Astrocyte of the spinal cord (primary cell): Measurements from ENCODE around the gene SAMM50.

Experiments
- DNase-seq: peaks from one replicate; pipeline ENCODE4 v3.0.0; 2011; ENCODE audit warnings: low read depth, low spot score
- H3K4me3 ChIP-seq: 2 replicates; pipeline ENCODE4 v1.5.1; 2011; ENCODE audit warnings: low read depth, mild to moderate bottlenecking, low read length, moderate library complexity
- CTCF ChIP-seq: IDR thresholded peaks from 2 replicates; pipeline ENCODE4 v1.5.1; 2012; ENCODE audit warnings: low read depth, mild to moderate bottlenecking, low read length, inconsistent platforms
- in situ Hi-C: cut with HindIII; loops from 2 replicates; pipeline ENCODE4 v1.10.0; 2017; ENCODE audit warnings: low sequenced_read_pairs

SAMM50 gene

GRCh38 chr22:44039566-44040171 lies 84.4 kb downstream of the SAMM50 start:
- H3K4me3 ChIP-seq = no peak overlapping the region
- in situ Hi-C loops = no loop called here
- TF ChIP-seq CTCF = no peak
- no peak for DNase-seq

GRCh38 chr22:44042249-44043218 lies 87.3 kb downstream of the SAMM50 start:
- no peak overlapping the region for H3K4me3 ChIP-seq
- TF ChIP-seq CTCF = no peak
- peak; percentile 33 for DNase-seq
- in situ Hi-C loops = no loop called here

- H3K4me3 ChIP-seq = no peak overlapping the region
- TF ChIP-seq CTCF = no peak
- DNase-seq = no peak
- in situ Hi-C loops = no loop called here
Measured at GRCh38 chr22:44045145-44045544, 89.9 kb downstream of the SAMM50 start.
